HepG2 (cell line): ENCODE measurements around the gene CMTM1. TPM values are rescaled to one million over a fixed set of nuclear protein-coding genes. Genes with fewer than 3 reads are reported as not detected.

Experiments used
- AKNA ChIP-seq: sonication (generic); formaldehyde crosslinking; IDR thresholded peaks from 2 replicates; pipeline ENCODE4 v1.4.0; 2020; ENCODE audit warnings: missing genetic modification reagents, borderline replicate concordance
- CENPX ChIP-seq: sonication (generic); formaldehyde crosslinking; IDR thresholded peaks from 2 replicates; pipeline ENCODE4 v1.9.0; 2021; ENCODE audit warnings: mild to moderate bottlenecking, missing genetic modification reagents, moderate library complexity
- CERS6 ChIP-seq: sonication (generic); formaldehyde crosslinking; IDR thresholded peaks from 2 replicates; pipeline ENCODE4 v1.5.0; 2020; ENCODE audit warnings: missing genetic modification reagents
- LCORL ChIP-seq, 2 experiments: fragments of 450-650 bp in 1 of 2; sonication (generic) in 1 of 2; formaldehyde crosslinking in 1 of 2; IDR thresholded peaks; 2 replicates each; pipeline versions ENCODE4 v1.5.0 to v1.6.1; 2017 to 2020; ENCODE audit warnings: antibody characterized with exemption in 1 of 2, missing genetic modification reagents in 1 of 2
- NFE2 ChIP-seq: sonication (generic); formaldehyde crosslinking; IDR thresholded peaks from 2 replicates; pipeline ENCODE4 v1.4.0; 2020; ENCODE audit warnings: missing genetic modification reagents
- PBX2 ChIP-seq: IDR thresholded peaks from 2 replicates; pipeline ENCODE4 v1.6.1; 2016; ENCODE audit warnings: control low read depth
- SIX4 ChIP-seq: sonication (generic); formaldehyde crosslinking; IDR thresholded peaks from 2 replicates; pipeline ENCODE4 v1.4.0; 2020; ENCODE audit warnings: missing genetic modification reagents
- TERF1 ChIP-seq: sonication (generic); formaldehyde crosslinking; IDR thresholded peaks from 2 replicates; pipeline ENCODE4 v1.8.0; 2022; ENCODE audit warnings: mild to moderate bottlenecking, missing genetic modification reagents, moderate library complexity
- TFDP2 ChIP-seq: sonication (generic); formaldehyde crosslinking; IDR thresholded peaks from 2 replicates; pipeline ENCODE4 v1.4.0; 2020; ENCODE audit warnings: missing genetic modification reagents
- THYN1 ChIP-seq: sonication (generic); formaldehyde crosslinking; IDR thresholded peaks from 2 replicates; pipeline ENCODE4 v1.8.1; 2023; ENCODE audit warnings: low read depth, mild to moderate bottlenecking, moderate library complexity, missing genetic modification reagents, borderline replicate concordance
- TSC22D2 ChIP-seq: sonication (generic); formaldehyde crosslinking; IDR thresholded peaks from 2 replicates; pipeline ENCODE4 v1.5.1; 2020; ENCODE audit warnings: missing genetic modification reagents, mild to moderate bottlenecking, borderline replicate concordance
- ZNF136 ChIP-seq: sonication (generic); formaldehyde crosslinking; IDR thresholded peaks from 2 replicates; pipeline ENCODE4 v1.8.1; 2022; ENCODE audit warnings: low read depth, mild to moderate bottlenecking, moderate library complexity, missing genetic modification reagents
- ZNF17 ChIP-seq: sonication (generic); formaldehyde crosslinking; IDR thresholded peaks from 2 replicates; pipeline ENCODE4 v1.5.0; 2020; ENCODE audit warnings: mild to moderate bottlenecking, missing genetic modification reagents
- ZNF326 ChIP-seq: sonication (generic); formaldehyde crosslinking; IDR thresholded peaks from 2 replicates; pipeline ENCODE4 v1.4.0; 2020; ENCODE audit warnings: missing genetic modification reagents, borderline replicate concordance
- ZNF432 ChIP-seq: sonication (generic); formaldehyde crosslinking; IDR thresholded peaks from 2 replicates; pipeline ENCODE4 v1.5.0; 2020; ENCODE audit warnings: missing genetic modification reagents, mild to moderate bottlenecking, borderline replicate concordance
- ZNF552 ChIP-seq: sonication (generic); formaldehyde crosslinking; IDR thresholded peaks from 2 replicates; pipeline ENCODE4 v1.9.0; 2022; ENCODE audit warnings: missing genetic modification reagents, mild to moderate bottlenecking, borderline replicate concordance
- ZNF558 ChIP-seq: sonication (generic); formaldehyde crosslinking; IDR thresholded peaks from 2 replicates; pipeline ENCODE4 v1.9.0; 2022; ENCODE audit warnings: mild to moderate bottlenecking, missing genetic modification reagents, borderline replicate concordance
- ZNF703 ChIP-seq: sonication (generic); formaldehyde crosslinking; IDR thresholded peaks from 2 replicates; pipeline ENCODE4 v1.5.1; 2020; ENCODE audit warnings: missing genetic modification reagents, mild to moderate bottlenecking, moderate library complexity, borderline replicate concordance
- ZNF713 ChIP-seq: sonication (generic); formaldehyde crosslinking; IDR thresholded peaks from 2 replicates; pipeline ENCODE4 v1.4.0; 2020; ENCODE audit warnings: mild to moderate bottlenecking, missing genetic modification reagents
- polyA plus RNA-seq, 8 experiments: library from polyadenylated mRNA; depleted of rRNA in 3 of 8; stranded (reverse) in 7 of 8; unstranded in 1 of 8; fragments of >200 nt; fragmentation: Illumina TruSeq in 4 of 8; extraction: Trizol in 4 of 8; gene quantifications; 2 replicates each; pipeline versions ENCODE4 v1.2.1 to v1.2.3, GENCODE V29; 2011 to 2016; ENCODE audit warnings: low read depth in 4 of 8, missing spikeins in 1 of 8, mixed read lengths in 1 of 8; ENCODE audit not compliant: insufficient read depth in 1 of 8
- total RNA-seq, 5 experiments: library from RNA; depleted of rRNA; stranded (reverse); fragments of >200 nt; fragmentation: Illumina TruSeq; extraction: Trizol; gene quantifications; 2 replicates each; pipeline ENCODE4 v1.2.3, GENCODE V29; 2016; ENCODE audit warnings: low read depth in 1 of 5

Gene CMTM1
- total and polyA plus RNA-seq, 2 of the 13 experiments (the other 11 are each of a cell fraction or from before 2014, with no cell fraction given) = 1.7 to 2.9 TPM

- TF ChIP-seq TSC22D2 (CRISPR knock-in tag) = 0 out of 2 replicates have a peak, but pooled peaks have one; percentile 10
- no peak for TF ChIP-seq ZNF552
- TF ChIP-seq SIX4 (CRISPR knock-in tag) = no peak
- no peak for TF ChIP-seq PBX2
- TF ChIP-seq ZNF713 (CRISPR knock-in tag) = no peak
- no peak for TF ChIP-seq ZNF17 (CRISPR knock-in tag)
- no peak for TF ChIP-seq THYN1 (CRISPR knock-in tag)
- TF ChIP-seq AKNA (CRISPR knock-in tag) = no peak
- 0 out of 2 replicates have a peak, but pooled peaks have one; percentile 27 for TF ChIP-seq ZNF558
- TF ChIP-seq ZNF432 (CRISPR knock-in tag) = no peak
- TF ChIP-seq TERF1 (CRISPR knock-in tag) = no peak
- no peak for TF ChIP-seq ZNF326 (CRISPR knock-in tag)
- TF ChIP-seq LCORL (IDR thresholded peaks at IDR 0.05) = no peak
- TF ChIP-seq LCORL (CRISPR knock-in tag; IDR thresholded peaks at IDR 0.05) = peak; percentile 59; the same call in 1 of the 2 replicates
- TF ChIP-seq ZNF136 (CRISPR knock-in tag) = no peak
- TF ChIP-seq TFDP2 = no peak
- TF ChIP-seq CERS6 (CRISPR knock-in tag) = no peak
- no peak for TF ChIP-seq CENPX
- TF ChIP-seq ZNF703 (CRISPR knock-in tag) = no peak; the same call in 1 of the 2 replicates
- TF ChIP-seq NFE2 (CRISPR knock-in tag) = no peak
Measured at GRCh38 chr16:66603537-66604375, 37.5 kb downstream of the CMTM1 start (continued).
